Mesendoderm (in vitro differentiated cells): ENCODE results near the gene A1BG.

Experiments
- DNase-seq: peaks from one replicate; pipeline ENCODE4 v3.0.0; 2013
- H2AK5ac ChIP-seq: 2 replicates; pipeline ENCODE4 v1.6.1; 2013; ENCODE audit warnings: low read length, inconsistent platforms
- H2BK120ac ChIP-seq: 2 replicates; pipeline ENCODE4 v1.6.1; 2013; ENCODE audit warnings: low read depth, mild to moderate bottlenecking, low read length, moderate library complexity, mixed read lengths
- H2BK15ac ChIP-seq: replicated peaks from 2 replicates; pipeline ENCODE4 v1.6.1; 2013; ENCODE audit warnings: low read depth, mild to moderate bottlenecking, moderate library complexity
- H2BK5ac ChIP-seq: 2 replicates; pipeline ENCODE4 v1.6.1; 2013; ENCODE audit warnings: low read length, inconsistent platforms
- H3K18ac ChIP-seq: 2 replicates; pipeline ENCODE4 v1.6.1; 2013; ENCODE audit warnings: mild to moderate bottlenecking, low read length, mixed read lengths
- H3K23ac ChIP-seq: one replicate; pipeline ENCODE4 v1.6.1; 2013; ENCODE audit warnings: low read length
- H3K27ac ChIP-seq: 2 replicates; pipeline ENCODE4 v1.5.1; 2013; ENCODE audit warnings: low read depth, mild to moderate bottlenecking, inconsistent platforms, low read length, moderate library complexity
- H3K27me3 ChIP-seq: 2 replicates; pipeline ENCODE4 v1.6.1; 2013; ENCODE audit warnings: low read length, control low read depth, mild to moderate bottlenecking, inconsistent platforms; ENCODE audit not compliant: insufficient read depth, poor library complexity
- H3K36me3 ChIP-seq: 2 replicates; pipeline ENCODE4 v1.6.1; 2013; ENCODE audit warnings: low read length, inconsistent platforms; ENCODE audit not compliant: control insufficient read depth, insufficient read depth
- H3K4ac ChIP-seq: one replicate; pipeline ENCODE4 v1.6.1; 2013; ENCODE audit warnings: low read depth, mild to moderate bottlenecking, low read length, moderate library complexity
- H3K4me1 ChIP-seq: 2 replicates; pipeline ENCODE4 v1.6.1; 2013; ENCODE audit warnings: low read depth, low read length, inconsistent platforms; ENCODE audit not compliant: control insufficient read depth
- H3K4me2 ChIP-seq: 2 replicates; pipeline ENCODE4 v1.6.1; 2013; ENCODE audit warnings: low read length
- H3K4me3 ChIP-seq: 2 replicates; pipeline ENCODE4 v1.5.1; 2013; ENCODE audit warnings: mild to moderate bottlenecking, low read length
- H3K56ac ChIP-seq: one replicate; pipeline ENCODE4 v1.6.1; 2013; ENCODE audit warnings: low read length
- H3K79me1 ChIP-seq: 2 replicates; pipeline ENCODE4 v1.6.1; 2013; ENCODE audit warnings: low read length, inconsistent platforms
- H3K79me2 ChIP-seq: 2 replicates; pipeline ENCODE4 v1.6.1; 2013; ENCODE audit warnings: mild to moderate bottlenecking, low read length; ENCODE audit not compliant: control insufficient read depth, insufficient read depth
- H3K9ac ChIP-seq: 2 replicates; pipeline ENCODE4 v1.6.1; 2013; ENCODE audit warnings: low read length, inconsistent platforms
- H4K5ac ChIP-seq: one replicate; pipeline ENCODE4 v1.6.1; 2013; ENCODE audit warnings: low read length
- H4K8ac ChIP-seq: one replicate; pipeline ENCODE4 v1.6.1; 2013; ENCODE audit warnings: low read depth, mild to moderate bottlenecking, control low read depth, low read length, moderate library complexity
- WGBS: extraction: QIAGEN DNeasy Blood & Tissue Kit; methylation state at CpG from one replicate; pipeline ENCODE4 v1.1.7; 2013; ENCODE audit warnings: low lambda C conversion rate, missing lambda C conversion rate; ENCODE audit not compliant: insufficient coverage; ENCODE audit errors: extremely low coverage; 5-methylcytosine and 5-hydroxymethylcytosine counted together

The A1BG gene

DNA sequence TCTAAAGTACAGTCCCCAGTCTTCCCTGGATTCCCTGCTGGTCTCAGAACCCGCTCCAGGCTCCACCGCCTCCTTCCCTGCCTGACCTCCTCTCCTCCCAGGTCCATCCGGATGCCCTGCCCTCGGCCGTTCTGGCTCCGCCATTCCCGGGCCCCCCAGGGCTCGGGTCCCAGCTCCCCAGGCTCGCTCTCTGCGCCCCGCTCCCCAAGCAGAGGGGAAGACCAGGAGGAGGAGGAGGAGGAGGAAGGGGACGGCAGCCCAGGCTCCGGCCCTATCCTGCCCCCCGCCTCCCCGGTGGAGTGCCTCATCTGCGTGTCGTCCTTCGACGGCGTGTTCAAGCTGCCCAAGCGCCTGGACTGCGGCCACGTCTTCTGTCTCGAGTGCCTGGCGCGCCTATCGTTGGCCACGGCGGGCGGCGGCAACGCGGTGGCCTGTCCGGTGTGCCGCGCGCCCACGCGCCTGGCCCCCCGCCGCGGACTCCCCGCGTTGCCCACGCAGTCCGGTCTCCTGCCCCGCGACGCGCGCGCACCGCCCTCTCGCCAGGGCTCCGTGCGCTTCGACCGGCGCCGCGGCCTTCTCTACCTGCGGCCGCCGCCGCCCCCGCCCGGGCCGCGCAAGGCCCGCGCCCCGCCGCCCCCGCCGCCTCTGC, 42.8 kb upstream of the A1BG start:
- H2AK5ac ChIP-seq: no peak overlapping the region
- no peaks in the 10 kb centered on the region for H3K27me3 ChIP-seq
- H2BK15ac ChIP-seq: no peak overlapping the region
- peak overlapping the region; percentile 67 for H3K9ac ChIP-seq
- peak; percentile 49 for DNase-seq
- peaks cover 15% of the 10 kb centered on the region for H3K36me3 ChIP-seq
- H4K8ac ChIP-seq: no peak overlapping the region
- H3K4me2 ChIP-seq: peak overlapping the region; percentile 35
- peaks cover 7% of the 10 kb centered on the region for H3K4me1 ChIP-seq
- no peak overlapping the region for H3K4me3 ChIP-seq
- no peak overlapping the region for H4K5ac ChIP-seq
- H3K4ac ChIP-seq: no peak overlapping the region
- H3K23ac ChIP-seq: peak overlapping the region; percentile 80
- WGBS: no CpG with 5 or more reads among the region's 75 CpGs
- H3K27ac ChIP-seq: no peak overlapping the region
- no peaks in the 10 kb centered on the region for H3K79me1 ChIP-seq
- H3K18ac ChIP-seq: peak overlapping the region; percentile 24
- no peaks in the 10 kb centered on the region for H3K79me2 ChIP-seq
- no peak overlapping the region for H2BK120ac ChIP-seq
- H2BK5ac ChIP-seq: no peak overlapping the region
- H3K56ac ChIP-seq: peak overlapping the region; percentile 80

- Histone ChIP-seq H4K5ac (no peak within 1 kb of the TSS), H2BK120ac (no peak within 1 kb of the TSS), H3K4me3 (no peak within 1 kb of the TSS), H4K8ac (no peak within 1 kb of the TSS), H3K79me1 (peaks cover 2% of the 10 kb centered on the region), H2BK5ac (no peak within 1 kb of the TSS), H3K4me2 (peak within 1 kb of the TSS; percentile 35), H3K4ac (no peak within 1 kb of the TSS), H3K27ac (no peak within 1 kb of the TSS), H3K23ac (peak within 1 kb of the TSS; percentile 80), H3K18ac (peak within 1 kb of the TSS; percentile 24), H2AK5ac (no peak within 1 kb of the TSS), H3K56ac (peak within 1 kb of the TSS; percentile 80), H3K9ac (peak within 1 kb of the TSS; percentile 67), H3K27me3 (no peaks in the 10 kb centered on the region), H2BK15ac (no peak within 1 kb of the TSS), H3K36me3 (peaks cover 18% of the 10 kb centered on the region), H3K79me2 (peaks cover 5% of the 10 kb centered on the region), H3K4me1 (peaks cover 2% of the 10 kb centered on the region)
- DNase-seq: peak; percentile 79
- no CpG with 5 or more reads among the region's 21 CpGs for WGBS
Measured at GRCh38 chr19:58395220-58395978, 42.1 kb upstream of the A1BG start, which contains the start of gene RNF225. RNF225 (plus strand) TSS chr19:58395656; CDS start chr19:58396090, 434 bp downstream.

- Histone ChIP-seq H3K27me3 (no peaks in the 10 kb centered on the region), H3K4me1 (no peaks in the 10 kb centered on the region), H2BK15ac (no peak overlapping the region), H3K18ac (no peak overlapping the region), H3K79me2 (peaks cover 7% of the 10 kb centered on the region), H3K23ac (no peak overlapping the region), H2BK120ac (no peak overlapping the region), H3K9ac (no peak overlapping the region), H3K4me2 (no peak overlapping the region), H3K4ac (no peak overlapping the region), H2BK5ac (no peak overlapping the region), H3K4me3 (no peak overlapping the region), H3K36me3 (peaks cover 18% of the 10 kb centered on the region), H3K79me1 (peaks cover 2% of the 10 kb centered on the region), H3K56ac (no peak overlapping the region), H4K5ac (no peak overlapping the region), H4K8ac (no peak overlapping the region), H2AK5ac (no peak overlapping the region), H3K27ac (no peak overlapping the region)
- WGBS: no CpG with 5 or more reads among the region's 3 CpGs
- DNase-seq: no peak
Measured at GRCh38 chr19:58394821-58395219, 41.5 kb upstream of the A1BG start.

DNA sequence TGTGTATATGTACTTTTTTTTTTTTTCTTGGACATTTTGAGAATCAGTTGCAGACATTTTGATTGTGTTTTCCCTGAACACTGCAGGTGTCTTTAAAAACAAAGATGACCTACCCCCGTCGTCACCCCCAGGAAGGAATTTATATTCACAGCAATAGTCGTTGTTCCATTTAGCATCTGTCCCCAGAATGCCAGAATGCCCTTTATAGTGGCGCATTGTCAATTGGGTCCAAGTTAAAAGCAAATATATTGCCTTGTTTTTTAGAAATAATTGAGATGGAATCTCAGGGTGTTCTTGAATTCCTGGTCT, 40.4 kb upstream of the A1BG start:
- H3K23ac ChIP-seq: no peak overlapping the region
- no peak overlapping the region for H3K4ac ChIP-seq
- peaks cover 20% of the 10 kb centered on the region for H3K36me3 ChIP-seq
- H2BK5ac ChIP-seq: no peak overlapping the region
- H3K79me1 ChIP-seq: peaks cover 3% of the 10 kb centered on the region
- H3K4me2 ChIP-seq: no peak overlapping the region
- no peak for DNase-seq
- H3K27me3 ChIP-seq: no peaks in the 10 kb centered on the region
- H2BK120ac ChIP-seq: no peak overlapping the region
- no peak overlapping the region for H4K8ac ChIP-seq
- no CpG with 5 or more reads among the region's 4 CpGs for WGBS
- H3K56ac ChIP-seq: no peak overlapping the region
- no peak overlapping the region for H3K4me3 ChIP-seq
- no peak overlapping the region for H3K18ac ChIP-seq
- H2AK5ac ChIP-seq: no peak overlapping the region
- H3K27ac ChIP-seq: no peak overlapping the region
- H3K79me2 ChIP-seq: peaks cover 14% of the 10 kb centered on the region
- no peak overlapping the region for H4K5ac ChIP-seq
- no peak overlapping the region for H3K9ac ChIP-seq
- no peak overlapping the region for H2BK15ac ChIP-seq
- H3K4me1 ChIP-seq: no peaks in the 10 kb centered on the region

DNA sequence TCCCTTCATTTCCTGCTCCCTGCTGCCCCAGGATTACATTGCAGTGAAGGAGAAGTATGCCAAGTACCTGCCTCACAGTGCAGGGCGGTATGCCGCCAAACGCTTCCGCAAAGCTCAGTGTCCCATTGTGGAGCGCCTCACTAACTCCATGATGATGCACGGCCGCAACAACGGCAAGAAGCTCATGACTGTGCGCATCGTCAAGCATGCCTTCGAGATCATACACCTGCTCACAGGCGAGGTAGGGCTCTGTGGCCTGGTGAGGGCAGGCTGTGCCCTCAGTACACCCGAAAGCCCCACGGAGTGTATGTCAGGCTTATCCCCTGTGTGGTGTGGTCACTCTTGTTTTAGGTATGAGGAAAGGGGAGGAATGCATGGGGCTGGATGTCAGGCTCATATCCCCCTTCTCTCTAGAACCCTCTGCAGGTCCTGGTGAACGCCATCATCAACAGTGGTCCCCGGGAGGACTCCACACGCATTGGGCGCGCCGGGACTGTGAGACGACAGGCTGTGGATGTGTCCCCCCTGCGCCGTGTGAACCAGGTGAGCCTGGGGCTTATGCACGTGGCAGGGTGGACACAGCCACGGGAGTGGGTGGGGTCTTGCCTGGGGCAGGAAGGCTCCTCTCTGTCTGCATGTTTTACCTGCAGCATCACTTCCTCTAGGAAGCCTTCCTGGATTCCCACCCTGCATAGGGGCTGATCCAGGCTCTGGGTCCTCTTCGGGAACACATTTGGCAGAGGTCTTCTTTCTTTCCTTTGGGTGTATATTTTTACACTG, 39.8 kb upstream of the A1BG start:
- Histone ChIP-seq H3K18ac (no peak overlapping the region), H3K9ac (no peak overlapping the region), H2BK120ac (no peak overlapping the region), H2BK5ac (no peak overlapping the region), H3K27me3 (no peaks in the 10 kb centered on the region), H2BK15ac (no peak overlapping the region), H4K5ac (no peak overlapping the region), H3K4ac (no peak overlapping the region), H3K56ac (no peak overlapping the region), H3K27ac (no peak overlapping the region), H3K36me3 (peaks cover 22% of the 10 kb centered on the region), H3K4me1 (peaks cover 1% of the 10 kb centered on the region), H3K4me2 (no peak overlapping the region), H3K4me3 (no peak overlapping the region), H3K79me2 (peaks cover 17% of the 10 kb centered on the region), H4K8ac (no peak overlapping the region), H3K79me1 (peaks cover 5% of the 10 kb centered on the region), H2AK5ac (no peak overlapping the region), H3K23ac (no peak overlapping the region)
- no peak for DNase-seq
- no CpG with 5 or more reads among the region's 26 CpGs for WGBS
